Fibroblast of villous mesenchyme (primary cell): ENCODE data around the gene CNTN4. TPM values are rescaled to one million over a fixed set of nuclear protein-coding genes. Genes with fewer than 3 reads are reported as not detected.

ENCODE experiments used
- DNase-seq: peaks from one replicate; pipeline ENCODE4 v3.0.0-alpha.2; 2010; ENCODE audit warnings: low read depth
- H3K4me3 ChIP-seq: 2 replicates; pipeline ENCODE4 v1.5.1; 2011; ENCODE audit warnings: low read depth, mild to moderate bottlenecking, low read length
- total RNA-seq: library from RNA; depleted of rRNA; stranded (reverse); fragments of >200 nt; gene quantifications from 2 replicates; pipeline ENCODE4 v1.2.3, GENCODE V29; 2012
- TF ChIP-seq, protein P1 (sequence below): IDR thresholded peaks from 2 replicates; pipeline ENCODE4 v1.5.1; 2012; ENCODE audit warnings: low read depth, mild to moderate bottlenecking, low read length; ENCODE audit not compliant: insufficient read depth

CNTN4 gene
- total RNA-seq, 1 donor = 6.9 TPM

DNA sequence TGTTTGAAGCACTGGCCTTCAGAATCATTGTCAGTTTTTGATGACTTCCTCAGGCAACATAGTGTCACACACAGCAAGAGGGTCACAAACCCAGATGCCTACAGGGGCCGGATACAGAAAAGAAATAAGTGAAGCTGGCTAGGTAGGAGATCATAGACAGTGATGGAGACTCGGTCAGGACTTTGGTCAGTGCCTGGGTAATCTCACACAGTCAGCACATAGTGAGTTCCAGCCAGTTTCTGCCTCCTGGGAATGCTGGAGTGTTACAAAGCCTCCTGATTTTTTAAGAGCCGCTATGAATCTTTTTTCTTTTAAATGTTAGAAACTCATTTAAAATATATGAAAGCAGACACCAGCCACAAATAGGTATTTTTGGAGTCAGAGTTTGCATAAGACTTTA, 612.4 kb downstream of the CNTN4 start:
- TF ChIP-seq, protein P1, sequence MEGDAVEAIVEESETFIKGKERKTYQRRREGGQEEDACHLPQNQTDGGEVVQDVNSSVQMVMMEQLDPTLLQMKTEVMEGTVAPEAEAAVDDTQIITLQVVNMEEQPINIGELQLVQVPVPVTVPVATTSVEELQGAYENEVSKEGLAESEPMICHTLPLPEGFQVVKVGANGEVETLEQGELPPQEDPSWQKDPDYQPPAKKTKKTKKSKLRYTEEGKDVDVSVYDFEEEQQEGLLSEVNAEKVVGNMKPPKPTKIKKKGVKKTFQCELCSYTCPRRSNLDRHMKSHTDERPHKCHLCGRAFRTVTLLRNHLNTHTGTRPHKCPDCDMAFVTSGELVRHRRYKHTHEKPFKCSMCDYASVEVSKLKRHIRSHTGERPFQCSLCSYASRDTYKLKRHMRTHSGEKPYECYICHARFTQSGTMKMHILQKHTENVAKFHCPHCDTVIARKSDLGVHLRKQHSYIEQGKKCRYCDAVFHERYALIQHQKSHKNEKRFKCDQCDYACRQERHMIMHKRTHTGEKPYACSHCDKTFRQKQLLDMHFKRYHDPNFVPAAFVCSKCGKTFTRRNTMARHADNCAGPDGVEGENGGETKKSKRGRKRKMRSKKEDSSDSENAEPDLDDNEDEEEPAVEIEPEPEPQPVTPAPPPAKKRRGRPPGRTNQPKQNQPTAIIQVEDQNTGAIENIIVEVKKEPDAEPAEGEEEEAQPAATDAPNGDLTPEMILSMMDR = no peak
- no peak for DNase-seq
- no peak overlapping the region for H3K4me3 ChIP-seq

DNA sequence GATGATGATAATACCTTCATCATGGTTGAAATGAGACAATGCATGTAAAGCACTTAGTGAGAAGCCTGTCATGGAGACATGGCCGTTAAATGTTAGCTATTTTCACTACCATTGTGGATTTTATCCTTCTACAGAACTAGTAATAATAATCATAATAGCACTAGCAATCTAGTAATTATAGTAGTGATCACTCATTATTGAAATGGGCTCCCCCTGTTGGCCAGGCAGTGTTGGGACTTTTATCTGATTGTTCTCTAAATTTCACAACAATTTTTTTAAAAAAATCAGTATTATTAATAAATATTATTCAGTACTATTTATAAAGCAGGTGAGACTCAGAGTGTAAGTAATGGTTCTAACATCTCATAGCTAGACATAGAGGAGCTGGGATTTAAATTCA, 615.3 kb downstream of the CNTN4 start:
- H3K4me3 ChIP-seq = no peak overlapping the region
- TF ChIP-seq, protein P1 = peak; percentile 55
- peak; percentile 24 for DNase-seq

DNA sequence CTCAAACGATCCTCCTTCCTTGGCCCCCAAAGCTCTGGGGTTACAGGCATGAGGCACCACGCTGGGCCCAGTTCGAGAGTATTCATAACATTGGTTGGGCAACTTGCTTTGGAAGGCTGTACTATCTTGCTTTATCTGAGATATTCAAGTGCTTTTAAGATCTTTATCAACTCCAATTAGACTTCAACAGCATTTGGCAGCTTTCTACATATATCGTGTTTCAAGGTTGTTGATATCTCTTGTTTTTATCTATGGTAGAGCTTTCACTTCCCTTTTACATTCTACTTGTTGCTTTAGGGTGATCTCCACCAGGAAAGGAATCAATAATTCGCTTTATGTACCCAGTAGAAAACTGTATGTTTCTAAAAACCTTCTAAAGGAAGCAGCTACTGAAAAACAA, 616.2 kb downstream of the CNTN4 start:
- TF ChIP-seq, protein P1 = no peak
- no peak for DNase-seq
- H3K4me3 ChIP-seq = no peak overlapping the region

DNA sequence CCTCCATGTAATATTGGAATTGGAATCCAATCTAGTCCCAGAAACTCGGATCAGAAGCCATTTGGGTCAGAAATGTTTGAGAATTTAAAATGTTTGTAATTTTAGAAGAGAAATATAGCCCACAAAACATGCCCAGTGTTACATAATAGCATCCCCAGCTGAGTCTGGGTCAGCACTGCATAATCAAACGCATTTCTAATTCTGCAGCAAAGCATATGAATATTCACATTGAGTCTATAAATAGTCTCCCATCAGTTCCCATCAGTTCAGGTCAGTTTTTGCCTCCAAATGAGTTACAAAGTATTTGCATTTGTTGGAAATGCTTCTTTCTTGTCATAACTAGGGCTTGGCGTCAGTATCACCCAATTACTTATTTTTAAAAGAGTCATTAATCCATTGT, 628.4 kb downstream of the CNTN4 start:
- H3K4me3 ChIP-seq = no peak overlapping the region
- DNase-seq = no peak
- TF ChIP-seq, protein P1 = no peak

DNA sequence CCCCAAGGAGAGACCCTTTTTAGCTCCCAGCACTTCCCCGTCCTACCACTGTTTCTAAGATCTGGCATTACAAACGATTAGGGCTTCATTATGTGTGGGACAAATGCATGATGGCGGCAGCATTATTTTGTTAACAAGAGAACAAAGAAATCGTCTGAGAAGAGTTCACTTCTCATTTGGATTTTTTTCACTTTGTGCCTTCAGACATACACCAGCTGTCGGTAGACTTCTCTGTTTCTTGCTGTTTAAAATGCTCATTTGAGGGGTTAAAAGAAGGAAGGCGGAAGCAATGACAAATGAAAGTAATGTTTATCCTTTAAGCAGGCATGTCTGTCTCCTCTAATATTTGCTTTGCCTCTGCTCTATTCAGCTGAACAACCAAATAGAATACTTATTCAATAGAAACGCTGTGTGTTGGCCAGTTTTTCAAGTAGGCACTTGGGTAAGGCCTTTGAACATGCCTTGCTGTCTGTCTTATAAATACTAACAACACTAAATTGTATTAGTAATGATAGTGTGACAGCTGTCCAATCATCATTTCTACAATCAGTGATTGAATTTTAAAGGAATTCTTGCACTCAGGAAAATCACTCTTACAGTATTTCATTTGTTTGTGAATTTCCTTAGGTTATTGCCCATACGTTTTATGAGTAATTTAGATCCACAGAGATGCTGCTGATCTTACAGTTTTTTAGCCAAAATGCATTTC, 629.1 kb downstream of the CNTN4 start:
- no peak overlapping the region for H3K4me3 ChIP-seq
- no peak for DNase-seq
- TF ChIP-seq, protein P1 = no peak

DNA sequence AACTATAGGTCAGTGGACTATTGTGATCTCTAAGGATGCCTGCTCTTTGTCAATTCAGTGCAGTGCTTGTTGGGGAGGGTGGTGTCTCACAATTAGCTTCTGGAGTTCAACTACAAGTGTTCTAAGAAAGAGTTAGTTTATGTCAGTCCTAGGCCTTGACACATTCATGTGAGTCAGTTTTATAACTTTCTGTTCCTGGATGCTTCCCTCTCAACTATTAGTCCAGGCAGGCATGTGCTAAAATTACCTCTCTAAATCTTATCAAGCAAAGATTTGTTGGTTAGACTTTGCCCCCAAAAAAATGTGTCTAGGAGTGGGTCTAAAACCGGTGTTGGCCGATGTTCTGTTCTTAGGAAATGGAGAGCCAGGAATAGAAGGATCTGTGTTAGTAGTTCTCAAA, 633.2 kb downstream of the CNTN4 start:
- no peak overlapping the region for H3K4me3 ChIP-seq
- TF ChIP-seq, protein P1 = no peak
- DNase-seq = no peak

DNA sequence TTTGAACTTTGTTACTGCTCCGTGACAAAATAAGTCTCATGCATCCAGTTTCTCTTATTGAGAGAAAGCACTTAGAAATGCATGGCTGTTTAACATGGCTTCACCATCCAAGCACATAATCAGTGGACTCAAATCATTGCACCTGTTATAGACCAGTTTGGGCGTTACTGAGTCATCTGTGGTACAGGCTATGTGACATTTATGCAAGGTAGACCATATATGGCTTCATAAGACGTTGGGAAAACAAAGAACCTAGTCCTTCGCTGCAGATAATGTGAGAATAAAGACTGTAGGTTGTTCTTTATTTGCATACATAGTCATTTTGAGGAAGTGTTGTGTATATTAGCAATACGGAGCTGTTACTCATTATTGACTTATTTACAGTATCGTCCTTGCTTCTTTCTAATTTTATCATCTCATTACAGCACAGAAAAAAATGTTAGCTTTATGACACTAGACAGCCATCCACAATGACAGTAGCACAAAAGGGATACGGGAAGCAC, 636.8 kb downstream of the CNTN4 start:
- H3K4me3 ChIP-seq = no peak overlapping the region
- TF ChIP-seq, protein P1 = no peak
- no peak for DNase-seq
